Osteocyte (in vitro differentiated cells): ENCODE results near the gene PLCG2. TPM values are rescaled to one million over a fixed set of nuclear protein-coding genes. Genes with fewer than 3 reads are reported as not detected.
A peak's percentile ranks its signal among the peaks of the same experiment; 100 is the strongest.

Experiments
- DNase-seq: peaks from one replicate; pipeline ENCODE4 v3.0.0; 2021; ENCODE audit warnings: mixed read lengths; ENCODE audit not compliant: unreplicated experiment; ENCODE audit errors: extremely low spot score
- H3K27ac Mint-ChIP-seq: one replicate; pipeline ENCODE4 v1.8.0; 2021; ENCODE audit warnings: mild to moderate bottlenecking, mixed read lengths; ENCODE audit not compliant: unreplicated experiment
- H3K27me3 Mint-ChIP-seq: one replicate; pipeline ENCODE4 v1.8.0; 2021; ENCODE audit warnings: mixed read lengths; ENCODE audit not compliant: unreplicated experiment
- H3K36me3 Mint-ChIP-seq: one replicate; pipeline ENCODE4 v1.8.0; 2021; ENCODE audit warnings: mixed read lengths; ENCODE audit not compliant: unreplicated experiment
- H3K4me1 Mint-ChIP-seq: one replicate; pipeline ENCODE4 v1.8.0; 2021; ENCODE audit warnings: mixed read lengths; ENCODE audit not compliant: unreplicated experiment
- H3K4me3 Mint-ChIP-seq: one replicate; pipeline ENCODE4 v1.8.0; 2021; ENCODE audit warnings: mild to moderate bottlenecking, moderate library complexity, mixed read lengths; ENCODE audit not compliant: unreplicated experiment
- H3K9me3 Mint-ChIP-seq: one replicate; pipeline ENCODE4 v1.8.0; 2021; ENCODE audit warnings: mixed read lengths; ENCODE audit not compliant: unreplicated experiment
- total RNA-seq: library from RNA; stranded (reverse); gene quantifications from 2 replicates; pipeline ENCODE4 v1.2.1, GENCODE V29; 2021
- TF ChIP-seq, protein P1 (sequence below): fragments of 200-600 bp; sonication (generic); IDR thresholded peaks from 2 replicates; pipeline ENCODE4 v1.5.0; 2021; ENCODE audit warnings: antibody characterized with exemption, mild to moderate bottlenecking, moderate library complexity

Gene PLCG2
- total RNA-seq, 1 donor from 2014 or later = not detected

DNA sequence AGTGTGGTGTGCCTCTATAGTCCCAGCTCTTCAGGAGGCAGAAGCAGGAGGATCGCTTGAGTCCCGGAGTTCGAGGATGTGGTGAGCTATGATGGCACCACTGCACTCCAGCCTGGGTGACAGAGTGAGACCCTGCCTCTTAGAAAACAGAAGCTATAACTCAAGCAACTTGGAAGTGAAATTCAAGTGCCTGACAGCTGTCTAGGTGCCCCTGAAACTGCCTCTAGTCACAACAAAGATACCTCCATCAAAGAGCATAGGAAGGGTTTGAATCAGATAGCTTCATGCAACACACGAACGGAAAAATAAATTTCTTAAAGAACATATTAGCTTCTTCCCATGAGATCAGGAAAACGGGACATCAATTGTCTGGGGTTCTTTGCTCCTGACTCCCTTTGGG is 860 bp upstream of the PLCG2 start:
- Mint-ChIP-seq H3K36me3 (no peaks in the 10 kb centered on the region), H3K4me3 (peak overlapping the region; percentile 69), H3K9me3 (no peaks in the 10 kb centered on the region), H3K27ac (no peak overlapping the region), H3K4me1 (peaks cover 8% of the 10 kb centered on the region), H3K27me3 (peaks cover 64% of the 10 kb centered on the region)
- TF ChIP-seq, protein P1, sequence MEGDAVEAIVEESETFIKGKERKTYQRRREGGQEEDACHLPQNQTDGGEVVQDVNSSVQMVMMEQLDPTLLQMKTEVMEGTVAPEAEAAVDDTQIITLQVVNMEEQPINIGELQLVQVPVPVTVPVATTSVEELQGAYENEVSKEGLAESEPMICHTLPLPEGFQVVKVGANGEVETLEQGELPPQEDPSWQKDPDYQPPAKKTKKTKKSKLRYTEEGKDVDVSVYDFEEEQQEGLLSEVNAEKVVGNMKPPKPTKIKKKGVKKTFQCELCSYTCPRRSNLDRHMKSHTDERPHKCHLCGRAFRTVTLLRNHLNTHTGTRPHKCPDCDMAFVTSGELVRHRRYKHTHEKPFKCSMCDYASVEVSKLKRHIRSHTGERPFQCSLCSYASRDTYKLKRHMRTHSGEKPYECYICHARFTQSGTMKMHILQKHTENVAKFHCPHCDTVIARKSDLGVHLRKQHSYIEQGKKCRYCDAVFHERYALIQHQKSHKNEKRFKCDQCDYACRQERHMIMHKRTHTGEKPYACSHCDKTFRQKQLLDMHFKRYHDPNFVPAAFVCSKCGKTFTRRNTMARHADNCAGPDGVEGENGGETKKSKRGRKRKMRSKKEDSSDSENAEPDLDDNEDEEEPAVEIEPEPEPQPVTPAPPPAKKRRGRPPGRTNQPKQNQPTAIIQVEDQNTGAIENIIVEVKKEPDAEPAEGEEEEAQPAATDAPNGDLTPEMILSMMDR = no peak
- DNase-seq = no peak

DNA sequence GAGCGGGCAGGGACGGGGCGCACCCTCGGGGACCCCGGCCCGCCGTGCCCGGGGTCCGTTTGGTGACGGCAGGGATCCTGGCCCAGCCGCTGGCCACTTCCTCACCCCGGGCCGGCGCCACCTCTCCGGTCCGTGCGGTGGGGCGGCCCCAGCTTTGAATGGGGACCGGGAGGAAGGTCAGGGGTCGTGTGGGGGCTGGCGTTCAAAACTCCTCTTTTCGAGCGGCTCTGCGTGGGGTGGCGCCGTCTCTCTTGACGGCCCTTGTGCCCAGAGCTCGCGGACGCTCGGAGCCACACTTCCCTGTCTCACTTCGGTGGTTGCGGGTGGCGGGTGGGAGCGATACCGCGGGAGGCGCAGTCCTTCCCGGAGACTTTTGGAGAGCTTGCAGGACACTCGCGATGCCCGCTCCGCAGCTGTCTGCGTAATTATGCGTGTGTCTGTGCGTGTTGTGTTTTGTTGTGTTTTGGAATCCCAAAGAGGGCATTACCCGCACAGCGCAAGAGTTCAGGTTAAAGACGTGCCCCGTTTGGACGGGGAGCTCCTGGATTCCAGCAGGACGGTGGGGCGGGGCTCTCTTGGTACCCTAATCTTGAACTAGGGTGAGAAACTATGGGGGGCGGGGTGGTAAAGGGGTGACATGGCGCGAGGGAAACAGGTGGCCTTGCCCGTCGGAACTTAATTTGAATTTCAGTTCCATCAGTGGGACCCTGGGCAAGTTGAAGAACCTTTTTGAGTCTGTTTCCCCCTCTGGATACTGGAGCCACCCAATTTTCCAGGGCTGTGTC is 637 bp downstream of the PLCG2 start:
- H3K9me3 Mint-ChIP-seq = no peaks in the 10 kb centered on the region
- DNase-seq = no peak
- peaks cover 77% of the 10 kb centered on the region for H3K27me3 Mint-ChIP-seq
- no peak overlapping the region for H3K27ac Mint-ChIP-seq
- TF ChIP-seq, protein P1 = no peak
- no peaks in the 10 kb centered on the region for H3K36me3 Mint-ChIP-seq
- peaks cover 8% of the 10 kb centered on the region for H3K4me1 Mint-ChIP-seq
- peak overlapping the region; percentile 67 for H3K4me3 Mint-ChIP-seq

GRCh38 chr16:81780350-81780749 is 1.3 kb downstream of the PLCG2 start:
- no peaks in the 10 kb centered on the region for H3K9me3 Mint-ChIP-seq
- peak overlapping the region; percentile 67 for H3K4me3 Mint-ChIP-seq
- no peak overlapping the region for H3K27ac Mint-ChIP-seq
- no peak for DNase-seq
- TF ChIP-seq, protein P1 = no peak
- peaks cover 79% of the 10 kb centered on the region for H3K27me3 Mint-ChIP-seq
- peaks cover 8% of the 10 kb centered on the region for H3K4me1 Mint-ChIP-seq
- H3K36me3 Mint-ChIP-seq = no peaks in the 10 kb centered on the region

- Mint-ChIP-seq H3K4me3 (no peak overlapping the region), H3K27ac (no peak overlapping the region), H3K4me1 (peaks cover 8% of the 10 kb centered on the region), H3K9me3 (no peaks in the 10 kb centered on the region), H3K27me3 (peaks cover 74% of the 10 kb centered on the region), H3K36me3 (no peaks in the 10 kb centered on the region)
- no peak for DNase-seq
- TF ChIP-seq, protein P1 = no peak
Observed at GRCh38 chr16:81782236-81782635, 3.1 kb downstream of the PLCG2 start.

GRCh38 chr16:81784072-81784795 is 5.1 kb downstream of the PLCG2 start:
- TF ChIP-seq, protein P1 = no peak
- Mint-ChIP-seq H3K9me3 (no peaks in the 10 kb centered on the region), H3K4me1 (peaks cover 5% of the 10 kb centered on the region), H3K36me3 (no peaks in the 10 kb centered on the region), H3K27ac (no peak overlapping the region), H3K27me3 (peaks cover 64% of the 10 kb centered on the region), H3K4me3 (no peak overlapping the region)
- no peak for DNase-seq
